HG03097 (cell line): ENCODE measurements around the gene MRPS27.

ENCODE experiments used
- ATAC-seq: cut with Tn5 transposase; IDR thresholded peaks from one replicate; pipeline ENCODE4 v1.9.1; 2021; ENCODE audit not compliant: unreplicated experiment, low FRiP score

The MRPS27 gene

DNA sequence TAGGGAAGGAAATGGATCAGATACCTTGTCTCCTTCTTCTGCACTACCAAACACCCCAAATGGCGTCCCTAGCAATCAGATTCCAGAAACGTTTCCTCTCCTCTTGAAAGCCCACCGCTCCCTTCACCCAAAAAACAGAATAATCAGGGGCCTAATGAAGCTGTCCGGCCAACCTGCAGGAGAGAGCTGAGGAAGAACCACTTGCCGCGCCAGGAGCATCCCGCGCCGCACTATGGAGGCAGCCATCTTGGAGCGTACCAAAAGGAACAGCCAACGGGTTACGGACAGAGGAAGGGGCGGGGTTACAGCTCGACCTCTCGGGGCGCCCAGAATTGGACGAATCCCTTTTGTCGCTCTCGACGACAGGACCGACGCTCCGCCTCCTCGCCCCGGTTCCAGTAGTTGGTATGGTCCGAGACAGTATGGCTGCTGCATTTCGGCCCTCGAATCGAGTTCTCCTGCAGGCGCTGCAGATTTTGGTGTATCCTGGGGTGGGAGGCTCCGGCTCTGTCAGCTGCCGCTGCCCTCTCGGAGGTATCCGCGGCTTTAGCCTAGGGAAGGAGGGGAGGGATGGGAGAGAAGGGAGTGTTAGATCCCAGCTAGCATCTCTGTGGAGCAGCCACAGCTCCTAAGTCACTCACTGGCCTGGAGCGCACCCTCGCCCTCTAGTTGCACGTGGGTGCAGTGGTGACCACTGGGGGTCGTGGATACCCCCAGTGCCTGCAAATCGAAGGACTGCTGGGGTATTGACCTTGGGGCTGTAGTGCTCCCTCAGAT is at the start of gene MRPS27, which contains the start of gene PTCD2:
TSS of gene MRPS27 (minus strand) at position 265 of the 777 bp plus-strand sequence. CDS start at position 246, 19 bp downstream.
TSS of gene PTCD2 (plus strand) at position 398 of the 777 bp plus-strand sequence. CDS start at position 408, 10 bp downstream.
- peak; percentile 98 for ATAC-seq

- no peak for ATAC-seq
Measured at GRCh38 chr5:72369711-72370110, 49.7 kb upstream of the MRPS27 start.

- no peak for ATAC-seq
Measured at GRCh38 chr5:72369301-72369700, 49.3 kb upstream of the MRPS27 start.

DNA sequence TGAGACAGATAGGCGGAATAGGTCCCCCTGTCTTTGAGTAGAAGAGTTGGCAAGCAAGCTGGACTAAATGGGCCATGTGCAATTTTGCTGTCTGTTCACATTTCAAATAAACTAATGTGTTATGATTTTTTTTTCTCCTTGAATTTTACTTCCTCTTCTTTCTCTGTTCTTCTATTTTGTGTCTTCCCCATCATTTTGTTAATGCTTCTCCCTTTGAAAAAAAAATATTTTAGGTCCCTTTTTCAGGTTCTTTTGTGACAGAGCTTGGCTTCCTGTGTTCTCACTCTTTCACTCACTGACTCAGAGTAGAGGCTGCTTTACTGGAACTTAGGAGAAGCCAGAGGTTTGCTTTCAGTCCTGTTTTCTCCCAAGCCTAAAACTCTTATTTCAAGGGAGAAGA is 48.2 kb upstream of the MRPS27 start:
- no peak for ATAC-seq

DNA sequence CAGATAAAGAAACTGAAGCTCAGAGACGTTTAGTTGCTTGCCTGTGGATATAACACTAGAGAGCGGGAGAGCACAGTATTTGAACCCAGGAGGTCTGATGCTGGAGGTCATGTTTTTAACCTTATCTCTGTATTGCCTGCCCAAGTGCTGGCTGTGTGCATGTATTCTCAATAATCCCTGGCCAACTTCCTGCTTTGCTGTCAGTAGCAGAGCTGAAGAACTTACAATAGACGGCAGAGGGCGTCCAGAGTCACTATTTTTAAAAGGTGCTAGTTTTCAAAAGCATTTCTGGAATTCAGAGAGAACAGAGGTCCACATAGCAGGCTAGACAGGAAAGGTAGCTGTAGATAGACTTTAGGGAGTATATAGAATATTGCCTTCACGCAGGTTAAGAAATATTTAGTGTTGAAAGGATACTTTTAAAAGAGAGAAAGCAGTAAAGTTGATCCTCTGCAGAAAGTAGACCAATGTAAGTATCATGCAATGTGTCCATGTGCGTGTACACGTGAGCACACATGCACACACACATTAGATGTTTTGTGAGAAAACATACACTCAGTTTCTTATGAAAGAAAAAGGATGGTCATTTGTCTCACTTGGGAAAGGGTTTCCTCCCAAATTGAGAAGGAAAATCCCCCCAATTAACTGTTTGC is 46.4 kb upstream of the MRPS27 start:
- peak; percentile 77 for ATAC-seq

DNA sequence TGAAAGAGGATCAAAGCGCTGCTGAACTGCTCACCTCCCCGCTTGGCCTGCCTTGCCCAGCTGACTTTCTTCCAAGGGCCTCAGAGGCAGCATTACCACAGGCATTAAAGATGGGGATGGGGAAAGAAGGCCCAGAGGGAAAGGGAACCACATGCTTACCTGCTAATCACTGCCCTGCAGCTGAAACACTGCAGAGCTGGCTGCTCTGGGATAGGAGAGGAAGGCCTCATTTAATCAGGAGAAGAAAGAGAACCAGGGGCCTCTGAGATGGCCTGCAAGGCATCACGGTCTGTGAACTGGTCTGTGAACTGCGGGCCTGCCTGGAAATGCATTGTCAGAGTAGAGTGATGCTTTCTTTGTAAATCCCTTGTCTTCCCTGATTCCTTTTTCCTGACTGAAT is 44.9 kb upstream of the MRPS27 start:
- ATAC-seq, result no peak

GRCh38 chr5:72364171-72364570 is 44.1 kb upstream of the MRPS27 start:
- no peak for ATAC-seq

DNA sequence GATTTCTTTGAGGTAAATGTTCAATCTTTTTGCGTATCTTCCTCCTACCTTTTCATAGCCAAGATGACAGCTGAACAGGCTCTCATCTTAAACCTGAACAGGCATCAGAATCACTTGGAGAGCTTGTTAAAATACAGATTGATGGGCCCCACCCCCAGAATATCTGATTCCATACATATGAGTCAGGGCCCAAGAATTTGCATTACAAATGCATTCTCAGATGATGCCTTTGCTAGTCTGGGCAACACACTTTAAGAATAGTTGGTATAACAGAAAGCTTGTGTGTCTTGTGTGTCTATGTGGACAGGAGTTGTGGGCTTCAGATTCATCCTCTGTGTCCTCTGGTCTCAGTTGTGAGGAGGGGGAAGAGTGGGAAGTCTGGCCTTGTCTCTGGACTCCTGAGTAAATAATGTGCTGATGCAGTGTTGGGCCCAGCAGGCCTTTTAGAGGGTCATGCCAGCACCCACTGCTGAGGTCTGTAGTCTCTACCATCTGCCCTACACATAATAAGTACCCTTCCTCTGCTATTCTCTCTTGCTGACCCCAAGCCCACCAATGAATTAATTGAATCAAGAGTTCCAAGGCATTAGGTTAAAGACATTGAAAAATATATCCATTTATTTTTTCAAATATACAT is 43.2 kb upstream of the MRPS27 start:
- no peak for ATAC-seq

DNA sequence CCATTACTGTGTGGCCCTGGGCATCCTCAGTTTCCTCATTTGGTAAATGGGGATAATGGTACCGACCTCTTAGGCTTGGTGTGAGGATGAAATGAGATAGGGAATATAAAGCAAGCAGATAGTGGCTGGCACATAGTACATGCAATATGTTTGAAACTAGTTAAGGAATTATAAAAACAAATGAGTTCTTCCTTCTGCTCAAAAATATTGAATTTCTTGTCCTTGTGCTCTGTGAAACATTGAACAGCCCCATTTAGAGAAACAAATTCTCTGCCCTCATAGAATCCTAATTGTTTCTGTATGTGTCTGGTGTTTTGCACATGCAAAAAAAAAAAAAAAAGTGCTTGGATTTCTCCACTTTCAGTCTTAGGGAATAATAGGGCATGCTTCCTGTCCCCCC is 39.8 kb upstream of the MRPS27 start:
- ATAC-seq, result no peak

GRCh38 chr5:72358925-72359324 is 38.9 kb upstream of the MRPS27 start:
- ATAC-seq, result no peak

GRCh38 chr5:72356361-72356760 is 36.3 kb upstream of the MRPS27 start:
- no peak for ATAC-seq

GRCh38 chr5:72355706-72356299 is 35.8 kb upstream of the MRPS27 start:
- no peak for ATAC-seq

- ATAC-seq, result no peak
Measured at GRCh38 chr5:72353046-72353445, 33.0 kb upstream of the MRPS27 start.

DNA sequence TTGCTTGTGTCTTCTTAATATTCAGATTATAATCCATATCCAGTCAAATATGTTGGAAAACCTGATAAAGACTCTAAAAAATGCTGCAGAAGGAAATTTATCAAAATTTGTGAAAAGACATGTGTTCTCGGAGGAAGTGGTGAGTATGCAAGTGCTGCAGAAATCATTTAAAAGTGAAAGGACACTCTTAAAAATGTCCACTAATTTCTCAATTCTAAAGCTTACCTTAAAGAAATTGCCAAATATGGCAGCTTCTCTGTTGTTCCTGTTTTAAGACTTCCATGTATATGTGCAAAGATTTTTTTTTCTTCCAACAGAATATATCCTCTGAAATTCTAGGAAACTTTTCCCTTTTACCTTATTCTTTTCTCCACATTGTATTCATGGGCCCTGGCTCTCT is 32.6 kb upstream of the MRPS27 start:
- ATAC-seq, result no peak

DNA sequence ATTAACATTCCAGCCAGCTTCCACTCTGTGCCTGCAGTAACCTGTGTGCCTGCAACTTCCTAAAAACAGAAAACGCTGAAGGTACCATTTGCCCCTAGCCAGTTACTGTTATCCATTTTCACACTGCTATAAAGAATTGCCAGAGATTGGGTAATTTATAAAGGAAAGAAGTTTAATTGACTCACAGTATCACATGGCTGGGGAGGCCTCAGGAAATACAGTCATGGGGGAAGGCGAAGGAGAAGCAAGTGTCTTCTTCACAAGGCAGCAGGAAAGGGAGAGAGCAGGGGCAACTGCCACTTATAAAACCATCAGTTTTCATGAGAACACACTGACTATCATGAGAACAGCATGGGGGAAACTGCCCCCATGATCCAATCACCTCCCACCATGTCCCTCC is 31.3 kb upstream of the MRPS27 start:
- no peak for ATAC-seq

DNA sequence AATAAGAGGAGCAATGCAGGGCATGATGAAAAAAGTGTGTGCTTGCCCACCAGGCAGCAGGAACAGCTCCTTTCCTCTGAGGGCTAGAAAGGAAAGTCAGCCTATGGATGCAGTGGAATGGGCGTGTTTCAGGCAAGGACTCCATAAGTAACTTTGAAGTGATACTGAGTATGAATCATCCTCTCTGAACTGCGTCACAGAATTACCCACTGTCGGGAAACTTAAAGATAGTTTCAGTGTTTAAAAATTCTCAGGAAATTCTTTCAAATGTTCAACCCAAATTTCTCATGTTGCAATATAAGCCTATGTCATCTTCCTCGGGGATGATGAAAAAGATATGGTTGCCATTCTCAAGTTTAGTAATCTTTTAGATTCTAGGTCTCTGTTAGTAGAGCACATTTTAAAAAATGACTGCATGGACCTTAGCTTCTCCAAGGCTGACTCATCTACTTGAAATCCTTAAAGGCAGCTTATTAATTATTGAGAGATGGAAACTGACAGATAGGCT is 27.8 kb upstream of the MRPS27 start:
- ATAC-seq, result no peak

GRCh38 chr5:72346398-72346797 is 26.4 kb upstream of the MRPS27 start:
- ATAC-seq, result no peak

DNA sequence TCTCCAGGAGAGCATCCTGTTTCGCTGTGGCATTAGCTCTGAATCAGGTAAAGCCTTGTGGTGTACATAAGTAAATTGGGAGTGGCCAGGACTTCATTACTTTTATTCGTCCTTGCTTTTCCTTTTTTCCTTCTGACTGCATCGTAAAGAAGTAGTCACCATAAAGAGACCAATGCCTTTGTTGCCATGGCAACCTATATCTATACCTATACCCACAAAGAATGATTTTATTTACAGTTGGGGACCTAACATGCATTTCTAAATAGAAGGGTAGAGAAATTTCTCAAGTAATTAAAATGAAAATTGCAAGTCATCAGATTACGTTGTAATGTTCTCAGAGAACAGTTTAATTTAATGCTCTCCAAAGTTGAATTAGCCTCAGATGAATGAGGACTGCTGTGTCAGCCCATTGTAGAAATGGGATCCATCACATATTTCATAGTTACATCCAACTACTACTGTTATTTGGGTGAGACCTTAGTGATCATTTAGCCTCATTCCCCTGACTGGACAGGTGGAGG is 18.7 kb upstream of the MRPS27 start:
- ATAC-seq, result no peak

GRCh38 chr5:72337159-72337558 is 17.1 kb upstream of the MRPS27 start:
- no peak for ATAC-seq

DNA sequence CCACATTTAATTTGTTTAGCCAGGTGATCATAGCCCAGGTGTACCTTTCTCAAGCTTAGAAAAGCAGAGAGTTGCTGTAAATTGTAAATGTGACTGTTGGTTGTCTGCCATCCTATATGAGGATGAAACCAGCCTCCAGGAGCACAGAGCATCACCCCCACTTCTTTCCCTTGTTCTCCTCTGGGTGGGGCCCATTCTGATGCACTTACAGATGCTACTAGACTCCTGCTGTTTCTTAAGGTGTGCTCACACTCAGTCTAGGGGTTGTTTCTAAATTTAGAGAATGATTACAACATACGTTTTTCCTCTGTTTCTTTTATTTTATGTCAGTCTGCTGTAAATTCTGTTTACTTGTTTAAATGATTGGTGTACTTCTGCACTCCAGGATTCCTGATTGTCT is 10.7 kb upstream of the MRPS27 start:
- ATAC-seq, result no peak

- ATAC-seq, result no peak
Measured at GRCh38 chr5:72328172-72328571, 8.1 kb upstream of the MRPS27 start.
